HG03060 (cell line): Measurements from ENCODE around the gene CLTCL1.

Experiments
- ATAC-seq: cut with Tn5 transposase; IDR thresholded peaks from one replicate; pipeline ENCODE4 v1.9.1; 2021; ENCODE audit warnings: low read depth, moderate number of reproducible peaks; ENCODE audit not compliant: unreplicated experiment

Gene CLTCL1

DNA sequence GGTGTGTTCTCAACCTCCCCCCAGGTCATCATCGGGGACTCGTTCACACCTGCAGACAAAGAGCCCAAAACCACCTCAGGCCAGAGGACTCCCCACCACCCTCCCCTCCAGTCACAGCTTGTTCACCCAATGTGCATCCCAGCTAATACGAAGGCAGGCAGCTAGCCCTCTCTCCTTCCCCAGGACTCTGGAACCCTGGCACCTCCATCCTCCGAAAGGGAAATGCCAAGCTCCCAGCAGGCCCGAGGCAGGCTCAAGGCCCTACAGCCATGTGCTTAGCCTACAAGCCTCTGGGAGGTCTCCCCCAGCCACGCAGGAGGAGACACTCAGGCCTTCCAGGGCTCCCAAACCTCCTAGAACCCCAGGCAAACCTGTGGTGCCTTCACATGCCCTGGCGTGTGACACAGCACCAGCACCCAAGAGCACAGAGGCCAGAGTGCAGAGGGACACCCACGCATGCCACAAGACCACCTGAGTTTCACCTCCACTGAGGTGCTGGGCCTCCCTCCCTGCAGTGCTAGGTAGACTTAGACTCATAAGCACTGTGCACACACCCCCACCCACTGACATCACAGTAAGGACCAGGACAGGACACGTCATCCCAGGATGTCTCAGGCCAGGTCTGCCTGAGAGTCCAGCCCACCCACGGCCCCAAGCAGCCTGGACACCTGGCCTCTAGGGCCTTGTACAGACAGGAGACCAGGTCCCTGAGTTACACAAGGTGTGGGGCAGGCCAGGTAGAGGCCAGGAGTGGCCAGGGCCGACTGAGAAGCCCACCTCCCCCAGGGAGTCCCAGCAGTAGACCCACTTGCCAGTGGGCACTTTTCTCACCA is 153.9 kb downstream of the CLTCL1 start:
- no peak for ATAC-seq

DNA sequence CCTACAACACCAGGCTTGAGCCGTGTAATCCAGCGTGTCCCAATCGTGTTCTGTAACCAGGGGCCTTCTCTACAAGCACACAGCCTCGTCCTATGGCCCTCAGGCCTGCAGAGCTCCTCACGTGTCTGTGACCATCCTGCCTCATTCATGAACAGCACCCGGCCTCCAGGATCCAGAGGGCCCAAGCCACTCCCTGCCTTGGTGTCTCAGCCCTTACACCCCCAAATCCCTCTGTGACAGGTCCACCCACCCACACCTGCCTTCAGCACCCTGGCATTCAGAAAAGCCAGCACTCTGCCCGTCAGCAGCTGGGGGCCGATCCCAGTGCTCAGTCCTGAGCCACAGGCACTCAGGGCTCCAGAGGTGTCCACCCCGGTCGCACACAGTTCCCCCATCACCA is 154.6 kb downstream of the CLTCL1 start:
- ATAC-seq: no peak

DNA sequence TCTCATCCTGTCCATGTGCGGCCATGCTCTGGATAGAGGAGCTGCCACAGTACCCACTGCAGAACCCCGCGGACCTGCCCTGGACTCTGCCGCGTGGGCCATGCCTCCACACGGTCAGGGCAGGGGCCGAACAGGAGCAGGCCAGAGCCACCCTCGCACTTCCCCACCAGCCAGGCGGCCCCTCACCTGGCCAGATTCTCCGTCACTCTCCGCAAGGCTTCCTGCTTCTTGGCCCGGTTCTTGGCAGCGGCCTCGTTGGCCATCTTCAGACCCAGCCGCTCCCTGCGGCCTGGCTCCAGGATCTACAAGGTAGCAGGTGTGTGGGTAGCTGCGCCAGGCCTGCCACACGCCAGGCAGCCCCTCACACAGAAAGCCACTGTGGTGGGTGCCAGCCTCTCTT is 156.6 kb downstream of the CLTCL1 start:
- no peak for ATAC-seq

- ATAC-seq: no peak
Measured at GRCh38 chr22:19134176-19134831, 157.2 kb downstream of the CLTCL1 start.

- ATAC-seq: no peak
Measured at GRCh38 chr22:19133561-19133960, 158.0 kb downstream of the CLTCL1 start.

GRCh38 chr22:19132693-19133400 is 158.7 kb downstream of the CLTCL1 start:
- ATAC-seq: no peak

DNA sequence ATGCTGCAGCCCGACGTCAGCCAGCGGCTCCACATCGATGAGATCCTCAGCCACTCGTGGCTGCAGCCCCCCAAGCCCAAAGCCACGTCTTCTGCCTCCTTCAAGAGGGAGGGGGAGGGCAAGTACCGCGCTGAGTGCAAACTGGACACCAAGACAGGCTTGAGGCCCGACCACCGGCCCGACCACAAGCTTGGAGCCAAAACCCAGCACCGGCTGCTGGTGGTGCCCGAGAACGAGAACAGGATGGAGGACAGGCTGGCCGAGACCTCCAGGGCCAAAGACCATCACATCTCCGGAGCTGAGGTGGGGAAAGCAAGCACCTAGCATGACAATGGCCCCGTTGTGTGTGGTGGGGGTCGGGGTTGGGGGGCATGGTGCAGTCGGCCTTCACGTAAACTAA is 159.4 kb downstream of the CLTCL1 start:
- no peak for ATAC-seq

GRCh38 chr22:19131685-19132015 is 159.9 kb downstream of the CLTCL1 start:
- ATAC-seq: no peak

- ATAC-seq: no peak
Measured at GRCh38 chr22:19130959-19131684, 160.4 kb downstream of the CLTCL1 start, which contains the start of gene TSSK2. TSS of gene TSSK2 (plus strand) at chr22:19131308. CDS start at chr22:19131400, 92 bp downstream.

DNA sequence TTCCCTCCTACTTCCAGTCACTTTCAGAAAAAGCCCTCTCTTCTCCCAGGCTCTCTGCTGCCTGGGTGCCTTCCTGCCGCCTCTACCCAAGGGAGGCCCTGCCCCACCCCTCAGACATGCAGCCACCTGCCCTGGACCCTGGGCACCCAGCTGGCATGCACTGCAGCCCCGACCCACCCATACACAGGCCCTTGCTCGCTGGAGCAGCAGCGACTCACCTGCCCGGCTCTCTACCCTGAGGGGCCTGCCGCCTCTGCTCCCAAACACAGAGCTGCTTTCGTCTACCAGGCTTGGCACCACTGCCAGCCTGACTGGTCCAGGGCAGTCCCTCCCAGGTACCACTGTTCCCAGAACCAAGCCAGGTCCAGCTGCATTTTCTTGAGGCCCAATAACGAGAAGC is 161.6 kb downstream of the CLTCL1 start:
- ATAC-seq: no peak
